ENCODE measurements around the gene TNFAIP8L1.

The TNFAIP8L1 gene

DNA sequence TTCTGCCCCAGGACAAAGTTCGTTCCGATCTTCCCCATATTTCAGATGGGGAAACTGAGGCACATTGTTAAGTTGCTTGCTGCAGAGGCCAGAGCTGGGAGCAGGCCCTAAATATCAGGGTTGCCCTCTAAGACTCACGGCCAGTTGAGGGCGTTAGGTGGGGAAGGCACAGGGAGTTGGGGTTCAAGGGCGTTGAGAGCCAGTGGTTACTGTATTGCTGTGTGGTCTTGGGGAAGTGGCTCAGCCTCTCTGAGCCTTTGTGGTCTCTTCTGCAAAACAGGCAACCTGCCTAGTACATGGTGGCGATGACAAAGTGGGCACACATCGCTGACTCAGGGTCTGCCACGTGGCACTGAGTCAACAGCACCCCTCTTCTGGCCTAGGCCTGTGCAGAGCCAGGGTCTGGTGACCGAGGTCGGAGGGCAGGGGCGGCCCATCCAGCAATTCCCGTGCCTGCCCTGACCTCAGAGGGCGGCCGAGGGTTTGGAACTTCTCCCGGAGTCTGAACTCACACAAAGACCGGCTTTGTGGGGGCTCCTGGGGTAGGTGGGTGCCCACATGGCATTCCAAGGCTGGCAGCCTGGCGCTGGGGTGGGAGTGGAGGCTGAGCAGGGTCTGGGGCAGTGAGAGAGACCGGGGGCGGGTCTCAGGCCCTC is 10.2 kb downstream of the TNFAIP8L1 start:
- no peak for DNase-seq (ENCODE audit: low read depth)

DNA sequence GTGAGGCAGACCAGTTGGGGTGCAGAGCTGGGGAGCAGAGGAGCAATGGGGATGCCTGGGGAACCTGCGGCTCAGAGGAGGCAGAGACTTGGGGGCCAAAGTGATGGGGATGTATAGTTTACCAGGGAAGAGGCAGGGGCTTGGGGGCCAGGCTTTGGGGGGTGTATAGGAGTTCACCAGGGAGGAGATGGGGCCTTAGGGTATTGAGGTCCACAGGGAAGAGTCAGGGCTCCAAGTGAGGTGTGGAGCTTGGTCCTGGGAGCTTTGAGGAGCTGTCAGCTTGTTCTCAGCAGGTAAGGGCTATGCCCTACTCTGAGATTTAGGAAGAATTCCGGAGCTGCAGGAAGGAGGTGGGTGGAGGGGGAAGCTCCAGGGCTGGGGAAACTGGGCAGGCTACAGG is 10.8 kb downstream of the TNFAIP8L1 start:
- no peak for DNase-seq (ENCODE audit: low read depth)

GRCh38 chr19:4652075-4652474 is 12.8 kb downstream of the TNFAIP8L1 start:
- DNase-seq (ENCODE audit: low read depth): no peak

DNA sequence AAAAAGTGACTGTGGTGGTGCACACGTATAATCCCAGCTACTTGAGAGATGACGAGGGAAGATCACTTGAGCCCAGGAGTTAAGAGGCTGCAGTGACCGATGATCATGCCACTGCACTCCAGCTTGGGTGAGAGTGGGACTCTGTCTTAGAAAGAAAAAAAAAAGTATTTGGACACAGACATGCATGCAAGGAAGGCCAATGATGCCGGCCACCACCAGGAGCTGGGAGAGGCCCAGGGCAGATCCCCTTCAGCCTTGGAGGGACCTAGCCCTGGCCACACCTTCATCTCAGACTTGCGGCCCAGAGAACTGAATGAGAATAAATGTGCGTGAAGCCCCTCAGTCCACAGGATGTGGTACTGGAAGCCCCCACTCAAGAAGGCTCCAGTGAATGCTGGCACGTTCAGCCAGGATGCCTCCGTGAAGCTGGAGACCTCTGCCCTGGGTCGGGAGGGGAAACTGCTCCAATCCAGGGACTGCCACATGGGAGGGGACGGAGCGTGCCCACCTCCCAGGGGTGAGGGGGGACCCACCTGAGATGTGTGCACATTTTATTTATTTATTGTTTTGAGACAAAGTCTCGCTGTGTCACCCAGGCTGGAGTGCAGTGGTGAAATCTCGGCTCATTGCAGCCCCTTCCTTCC is 14.6 kb downstream of the TNFAIP8L1 start:
- no peak for DNase-seq (ENCODE audit: low read depth)

DNA sequence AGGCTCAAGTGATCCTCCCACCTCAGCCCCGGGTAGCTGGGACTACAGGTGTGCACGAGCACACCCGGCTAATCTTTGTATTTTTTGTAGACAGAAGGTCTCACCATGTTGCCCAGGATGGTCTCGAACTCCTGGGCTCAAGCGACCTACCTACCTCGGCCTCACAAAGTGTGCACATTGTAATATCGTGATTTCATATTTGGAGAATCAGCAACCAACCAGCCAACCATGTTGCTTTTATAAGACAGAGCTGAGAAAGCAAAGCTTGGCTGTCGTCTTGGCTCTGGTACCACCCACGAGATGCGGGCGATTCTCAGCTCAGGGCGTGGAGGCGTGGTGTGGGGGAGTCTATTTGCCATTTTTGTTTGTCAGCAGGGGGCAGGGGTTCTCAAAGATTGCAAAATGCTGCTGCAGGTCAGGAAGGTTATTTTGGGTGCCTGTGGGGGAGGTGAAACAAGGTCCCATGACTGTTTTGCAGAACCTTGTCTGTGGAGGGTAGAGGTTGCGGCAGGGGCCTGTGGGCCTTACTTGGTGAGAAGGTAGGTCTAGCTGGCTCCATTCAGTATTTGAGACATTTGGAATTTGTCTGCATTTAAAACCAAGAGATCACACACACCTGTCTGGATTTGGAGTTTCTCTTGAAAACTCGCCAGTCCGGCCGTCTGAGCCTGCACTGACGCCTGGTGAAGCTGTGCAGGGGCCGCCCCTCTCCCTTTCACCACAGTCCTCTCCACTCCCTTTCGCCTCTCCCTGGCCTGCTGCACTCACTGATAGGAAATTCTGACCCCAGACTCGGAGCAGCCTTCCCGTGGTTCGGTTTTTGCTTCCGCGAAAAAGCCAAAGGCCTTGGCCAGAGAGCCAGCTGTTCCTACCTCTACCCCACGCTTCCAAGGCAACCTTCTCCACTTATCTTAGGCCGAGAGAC is 15.4 kb downstream of the TNFAIP8L1 start:
- no peak for DNase-seq (ENCODE audit: low read depth)

DNA sequence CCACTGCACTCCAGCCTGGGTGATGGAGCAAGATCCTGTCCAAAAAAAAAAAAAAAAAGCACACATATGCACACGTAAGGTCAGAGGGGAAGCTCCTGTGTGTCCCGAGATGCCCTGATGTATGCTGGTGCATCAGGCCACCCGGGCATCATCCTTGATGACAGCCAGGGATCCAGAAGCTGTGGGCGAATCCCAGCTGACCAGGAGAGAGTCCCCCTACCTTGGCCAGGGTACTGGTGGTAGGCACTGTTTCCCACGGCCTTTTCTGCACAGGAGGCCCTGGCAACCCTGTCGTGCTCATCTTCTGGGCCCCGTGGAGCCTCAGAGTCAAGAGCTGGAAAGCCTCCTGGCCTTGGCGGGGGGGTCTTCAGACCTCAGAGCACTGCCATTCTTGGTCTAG is 16.8 kb downstream of the TNFAIP8L1 start:
- no peak for DNase-seq (ENCODE audit: low read depth)

DNA sequence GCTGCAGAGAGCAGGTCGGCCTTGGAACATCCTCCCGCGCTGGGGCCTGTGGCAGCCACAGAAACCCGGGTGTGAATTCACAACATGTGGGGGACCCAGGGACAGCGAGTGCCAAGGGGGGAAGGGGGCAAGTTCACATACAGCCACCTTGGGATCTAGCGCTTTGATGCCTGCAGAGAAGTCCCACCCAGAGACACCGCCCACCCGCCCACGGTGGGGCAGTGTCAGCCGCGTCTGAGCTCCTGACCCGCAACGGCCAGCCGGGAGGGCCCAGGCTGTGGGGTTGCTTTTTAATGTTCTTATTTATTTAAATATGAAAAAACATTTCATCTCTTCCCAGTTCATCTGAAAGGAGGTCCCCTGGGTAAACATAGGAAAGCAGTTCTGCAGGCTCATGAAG is 17.9 kb downstream of the TNFAIP8L1 start:
- DNase-seq (ENCODE audit: low read depth): no peak

GRCh38 chr19:4657835-4658234 is 18.5 kb downstream of the TNFAIP8L1 start:
- no peak for DNase-seq (ENCODE audit: low read depth)

DNA sequence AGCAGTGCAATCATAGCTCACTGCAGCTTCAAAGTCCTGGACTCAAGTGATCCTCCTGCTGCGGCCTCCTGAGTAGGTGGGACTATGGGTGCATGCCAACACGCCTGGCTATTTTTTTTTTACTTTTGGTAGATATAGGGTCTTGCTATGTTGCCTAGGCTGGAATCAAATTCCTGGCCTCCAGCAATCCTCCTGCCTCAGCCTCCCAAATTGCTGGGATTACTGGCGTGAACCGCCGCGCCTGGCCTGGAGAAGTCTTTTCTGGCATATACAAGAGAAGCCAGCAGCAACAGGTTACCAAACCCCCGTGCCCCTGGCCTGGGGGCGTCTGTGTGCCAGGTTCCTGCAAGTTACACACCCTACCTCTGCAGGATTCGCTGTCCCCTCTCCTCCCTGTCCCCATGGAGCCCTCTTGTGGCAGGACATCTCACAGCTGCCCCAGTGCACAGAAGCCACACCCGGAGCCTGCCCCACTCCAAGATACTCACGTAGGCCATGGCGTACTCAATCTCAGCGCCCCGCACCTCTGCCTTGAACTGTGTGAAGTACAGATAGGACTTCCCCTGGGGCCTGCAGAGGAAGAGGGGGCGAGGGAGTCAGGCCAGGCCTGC is 21.0 kb downstream of the TNFAIP8L1 start:
- DNase-seq (ENCODE audit: low read depth): no peak

GRCh38 chr19:4660993-4661392 is 21.7 kb downstream of the TNFAIP8L1 start:
- no peak for DNase-seq (ENCODE audit: low read depth)

DNA sequence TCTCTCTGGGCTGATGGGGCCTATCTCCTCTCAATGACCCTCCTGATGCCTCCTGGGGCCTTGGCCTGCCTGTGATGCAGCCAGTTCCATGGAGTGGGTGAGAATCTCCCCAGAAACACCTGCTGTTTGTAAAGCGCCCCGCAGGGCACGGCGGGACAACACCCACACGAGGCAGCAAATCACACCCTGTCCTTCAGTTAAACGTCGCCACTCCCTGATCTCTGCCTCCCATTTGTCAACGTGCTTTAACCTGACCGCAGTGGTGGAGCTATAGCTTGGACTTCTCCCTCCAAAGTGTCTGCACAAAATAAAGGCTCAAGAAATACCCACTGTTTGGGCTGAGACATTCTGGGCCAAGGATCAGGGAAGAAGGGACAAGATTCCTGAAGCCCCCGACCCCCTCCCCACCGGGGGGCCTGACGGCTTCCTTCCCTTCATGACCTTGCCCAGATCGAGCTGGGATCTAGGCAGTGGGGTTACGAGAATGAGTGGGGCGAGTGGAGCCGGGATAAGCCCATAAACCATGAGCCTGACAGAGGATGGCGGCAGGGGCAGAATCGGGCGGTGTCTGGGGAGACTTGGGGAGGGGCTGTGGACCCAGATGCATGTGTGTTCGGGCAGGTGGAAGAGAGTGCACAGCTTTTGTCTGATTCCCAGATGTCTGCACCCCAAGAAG is 22.8 kb downstream of the TNFAIP8L1 start:
- DNase-seq (ENCODE audit: low read depth): no peak

DNA sequence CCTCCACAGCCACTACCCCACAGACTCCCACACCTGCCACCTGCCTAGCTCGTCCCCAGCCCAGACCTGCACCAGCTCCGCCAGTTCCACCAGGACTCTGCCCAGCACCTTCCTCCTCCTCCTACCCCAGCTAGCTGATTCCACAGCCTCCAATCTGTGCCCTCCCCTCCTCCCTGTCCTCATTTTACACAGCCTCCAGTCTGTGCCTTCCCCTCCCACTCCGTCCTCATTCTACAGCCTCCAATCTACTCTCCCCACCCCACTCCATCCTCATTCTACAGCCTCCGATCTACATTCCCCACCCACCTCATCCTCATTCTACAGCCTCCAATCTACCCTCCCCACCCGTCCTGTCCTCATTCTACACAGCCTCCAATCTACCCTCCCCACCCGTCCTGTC is 23.5 kb downstream of the TNFAIP8L1 start:
- no peak for DNase-seq (ENCODE audit: low read depth)

DNA sequence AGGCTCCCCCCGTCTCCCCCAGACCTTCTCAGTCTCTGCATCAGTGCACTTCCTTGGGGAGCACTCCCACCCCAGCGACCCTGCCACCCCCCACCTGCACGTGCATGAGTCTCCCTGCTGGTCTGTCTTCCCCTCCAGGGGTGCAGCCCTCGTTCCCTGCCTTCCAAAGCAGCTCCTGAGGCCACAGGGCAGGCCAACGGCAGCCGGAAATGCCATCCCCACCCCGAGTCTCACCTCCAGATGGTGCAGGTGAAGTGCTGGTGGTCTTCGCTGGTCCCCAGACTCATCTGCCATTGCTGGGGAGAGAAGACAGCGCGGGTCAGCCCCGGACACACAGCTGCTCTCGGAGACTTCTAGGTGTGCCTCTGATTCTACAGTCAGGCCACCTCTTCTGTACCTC is 25.3 kb downstream of the TNFAIP8L1 start:
- DNase-seq (ENCODE audit: low read depth): no peak

GRCh38 chr19:4669723-4670480 is 30.6 kb downstream of the TNFAIP8L1 start, which contains the start of gene MYDGF:
Gene MYDGF, minus strand, starts transcription at chr19:4670342. Its CDS starts 8 bp downstream, at chr19:4670334.
- DNase-seq (ENCODE audit: low read depth): peak; percentile 22

GRCh38 chr19:4671185-4671851 is 32.0 kb downstream of the TNFAIP8L1 start:
- no peak for DNase-seq (ENCODE audit: low read depth)

DNA sequence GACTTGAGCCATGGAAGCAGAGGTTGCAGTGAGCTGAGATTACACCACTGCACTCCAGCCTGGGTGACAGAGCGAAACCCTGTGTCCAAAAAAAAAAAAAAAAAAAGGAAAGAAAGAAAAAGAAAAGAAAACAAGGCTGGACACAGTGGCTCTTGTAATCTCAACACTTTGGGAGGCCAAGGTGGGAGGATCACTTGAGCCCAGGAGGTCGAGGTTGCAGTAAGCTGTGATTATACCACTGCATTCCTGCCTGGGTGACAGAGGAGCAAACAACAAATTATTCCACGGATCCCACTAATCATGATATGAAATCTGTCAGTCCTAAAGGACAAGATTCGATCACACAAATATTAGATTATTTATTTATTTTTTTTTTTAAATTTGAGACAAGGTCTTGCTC is 33.9 kb downstream of the TNFAIP8L1 start:
- no peak for DNase-seq (ENCODE audit: low read depth)

DNA sequence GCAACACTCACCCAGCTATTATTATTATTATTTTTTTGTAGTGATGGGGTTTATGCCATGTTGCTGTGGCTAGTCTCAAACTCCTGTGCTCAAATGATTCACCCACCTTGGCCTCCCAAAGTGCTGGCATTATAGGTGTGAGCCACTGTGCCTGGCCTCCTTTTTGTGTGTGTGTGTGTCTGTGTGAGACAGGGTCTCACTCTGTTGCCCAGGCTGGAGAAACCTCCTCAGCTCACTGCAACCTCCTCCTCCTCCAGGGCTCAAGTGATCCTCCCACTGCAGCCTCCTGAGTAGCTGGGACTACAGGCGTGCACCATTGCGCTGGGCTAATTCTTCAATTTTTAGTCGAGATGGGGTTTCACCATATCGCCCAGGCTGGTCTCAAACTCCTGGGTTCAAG is 34.4 kb downstream of the TNFAIP8L1 start:
- DNase-seq (ENCODE audit: low read depth): no peak

DNA sequence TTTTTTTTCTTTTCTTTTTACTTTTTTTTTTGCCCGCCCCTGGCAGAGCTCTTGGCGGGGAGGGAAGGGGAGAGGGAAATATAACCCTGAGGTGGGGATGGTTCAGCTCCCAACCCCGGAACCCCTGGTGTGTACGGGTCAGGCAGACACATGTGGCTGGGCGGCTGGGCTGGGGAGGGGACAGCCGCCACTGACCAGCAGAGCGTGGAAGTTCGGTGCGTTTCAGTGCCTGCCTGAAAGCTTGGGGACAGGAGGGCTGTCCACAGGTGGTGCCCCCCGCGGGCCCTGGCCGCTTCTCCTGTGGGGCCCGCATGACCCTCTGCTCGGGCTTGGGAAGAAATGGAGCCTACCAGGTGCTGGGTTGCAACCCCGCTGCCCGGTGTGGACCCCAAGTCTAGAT is 36.0 kb downstream of the TNFAIP8L1 start:
- DNase-seq (ENCODE audit: low read depth): no peak

- no peak for DNase-seq (ENCODE audit: low read depth)
These were observed 37.8 kb downstream of the TNFAIP8L1 start for GRCh38 chr19:4676955-4677731.

Measured in GM04503 (cell line).